GM12878 (cell line): ENCODE data around the gene EXOC8.

Experiments
- FOXK2 ChIP-seq: fragments of 450-650 bp; IDR thresholded peaks from 2 replicates; pipeline ENCODE4 v1.6.1; 2017; ENCODE audit warnings: mild to moderate bottlenecking, moderate library complexity
- POLR2A ChIP-seq: IDR thresholded peaks from 2 replicates; pipeline ENCODE4 v1.6.1; 2011; ENCODE audit warnings: low read depth, mild to moderate bottlenecking, low read length
- TF ChIP-seq, protein P1 (sequence below), 3 experiments: IDR thresholded peaks in 2 of 3; conservative IDR thresholded peaks in 1 of 3; 2 replicates each; pipeline ENCODE4 v1.5.1; 2011; ENCODE audit warnings: low read depth in 3 of 3, low read length in 3 of 3, mild to moderate bottlenecking in 3 of 3, control low read depth in 2 of 3, moderate library complexity in 2 of 3, inconsistent platforms in 1 of 3, mixed read lengths in 1 of 3; ENCODE audit not compliant: control insufficient read depth in 2 of 3, insufficient read depth in 1 of 3; ENCODE audit errors: extremely low read depth in 1 of 3

DNA sequence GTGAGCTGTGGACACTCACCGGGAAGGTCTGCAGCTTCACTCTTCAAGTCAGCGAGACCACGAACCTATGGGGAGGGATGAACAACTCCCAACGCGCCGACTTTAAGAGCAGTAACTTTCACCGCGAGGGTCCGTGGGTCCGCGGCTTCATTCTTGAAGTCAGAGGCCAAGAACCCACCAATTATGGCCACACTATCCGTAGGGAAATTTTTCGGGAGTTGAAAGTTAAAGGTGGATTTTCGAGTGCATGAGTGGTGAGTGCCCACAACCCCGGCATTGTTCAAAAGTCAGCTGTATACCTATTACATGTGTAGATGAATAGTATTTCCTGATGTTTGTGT lies 19.7 kb downstream of the EXOC8 start:
- TF ChIP-seq POLR2A (no peak), FOXK2 (no peak)
- TF ChIP-seq, protein P1, sequence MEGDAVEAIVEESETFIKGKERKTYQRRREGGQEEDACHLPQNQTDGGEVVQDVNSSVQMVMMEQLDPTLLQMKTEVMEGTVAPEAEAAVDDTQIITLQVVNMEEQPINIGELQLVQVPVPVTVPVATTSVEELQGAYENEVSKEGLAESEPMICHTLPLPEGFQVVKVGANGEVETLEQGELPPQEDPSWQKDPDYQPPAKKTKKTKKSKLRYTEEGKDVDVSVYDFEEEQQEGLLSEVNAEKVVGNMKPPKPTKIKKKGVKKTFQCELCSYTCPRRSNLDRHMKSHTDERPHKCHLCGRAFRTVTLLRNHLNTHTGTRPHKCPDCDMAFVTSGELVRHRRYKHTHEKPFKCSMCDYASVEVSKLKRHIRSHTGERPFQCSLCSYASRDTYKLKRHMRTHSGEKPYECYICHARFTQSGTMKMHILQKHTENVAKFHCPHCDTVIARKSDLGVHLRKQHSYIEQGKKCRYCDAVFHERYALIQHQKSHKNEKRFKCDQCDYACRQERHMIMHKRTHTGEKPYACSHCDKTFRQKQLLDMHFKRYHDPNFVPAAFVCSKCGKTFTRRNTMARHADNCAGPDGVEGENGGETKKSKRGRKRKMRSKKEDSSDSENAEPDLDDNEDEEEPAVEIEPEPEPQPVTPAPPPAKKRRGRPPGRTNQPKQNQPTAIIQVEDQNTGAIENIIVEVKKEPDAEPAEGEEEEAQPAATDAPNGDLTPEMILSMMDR (IDR thresholded peaks at IDR 0.05 in 2 of 3, conservative IDR thresholded peaks at IDR 0.05 in 1 of 3; ENCODE audit: control insufficient read depth in 2 of 3, extremely low read depth in 1 of 3, insufficient read depth in 1 of 3, low read depth in 3 of 3, low read length in 3 of 3): no peak
